Regular cardiac myocyte (primary cell): ENCODE results near the gene POP5. TPM values are rescaled to one million over a fixed set of nuclear protein-coding genes. Genes with fewer than 3 reads are reported as not detected.

Experiments used
- total RNA-seq: library from RNA; depleted of rRNA; stranded (reverse); fragments of >200 nt; gene quantifications from 2 replicates; pipeline ENCODE4 v1.2.3, GENCODE V29; 2014

Gene POP5
- total RNA-seq, result 32.1 and 99.1 TPM in 2 replicates

DNA sequence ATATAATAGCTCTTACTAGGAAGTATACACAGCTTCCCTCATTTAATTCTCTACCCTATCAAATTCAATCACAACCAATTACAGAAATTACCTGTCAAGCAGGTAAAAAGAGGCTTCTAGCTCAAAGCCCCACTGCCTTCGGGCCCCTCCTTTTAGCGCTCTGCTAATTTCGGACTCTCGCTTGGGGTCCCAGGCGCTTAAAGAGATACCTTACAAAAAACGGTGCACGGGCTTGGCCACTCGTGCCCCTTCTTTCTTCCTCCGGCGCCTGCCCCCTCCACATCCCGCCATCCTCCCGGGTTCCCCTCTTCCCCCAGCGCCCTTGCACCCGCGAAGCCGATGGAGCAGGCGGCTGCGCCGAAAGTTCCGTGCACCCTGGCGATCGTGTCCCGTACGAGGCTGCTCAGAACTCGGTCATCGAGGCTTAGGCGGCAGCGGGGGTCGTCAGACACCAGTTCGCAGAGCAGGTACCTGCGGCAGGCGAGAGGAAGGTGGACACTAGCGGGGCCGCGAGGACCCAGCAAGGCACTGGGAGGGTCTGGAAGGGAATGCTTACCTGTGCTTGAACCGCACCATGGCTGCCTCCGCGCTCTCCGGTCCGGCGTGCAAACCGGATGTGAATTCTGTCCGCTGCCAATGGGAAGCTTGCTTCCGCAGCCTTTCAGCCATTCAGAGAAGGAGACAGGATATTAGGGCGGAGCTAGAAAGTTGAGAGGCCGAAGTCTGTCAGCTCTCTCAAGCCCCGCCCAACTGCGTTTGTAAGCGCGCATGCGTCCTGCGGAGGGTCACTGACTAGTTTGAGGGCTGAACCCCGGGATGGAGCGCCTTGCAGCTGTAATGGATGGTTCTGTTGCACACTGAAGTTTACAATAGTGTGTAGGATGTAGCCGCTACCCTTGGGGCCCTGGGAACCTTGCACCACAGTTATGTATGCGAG is at the start of gene POP5:
TSS of gene POP5 (minus strand) at position 616 of the 937 bp plus-strand sequence. CDS start at position 576, 40 bp downstream.

DNA sequence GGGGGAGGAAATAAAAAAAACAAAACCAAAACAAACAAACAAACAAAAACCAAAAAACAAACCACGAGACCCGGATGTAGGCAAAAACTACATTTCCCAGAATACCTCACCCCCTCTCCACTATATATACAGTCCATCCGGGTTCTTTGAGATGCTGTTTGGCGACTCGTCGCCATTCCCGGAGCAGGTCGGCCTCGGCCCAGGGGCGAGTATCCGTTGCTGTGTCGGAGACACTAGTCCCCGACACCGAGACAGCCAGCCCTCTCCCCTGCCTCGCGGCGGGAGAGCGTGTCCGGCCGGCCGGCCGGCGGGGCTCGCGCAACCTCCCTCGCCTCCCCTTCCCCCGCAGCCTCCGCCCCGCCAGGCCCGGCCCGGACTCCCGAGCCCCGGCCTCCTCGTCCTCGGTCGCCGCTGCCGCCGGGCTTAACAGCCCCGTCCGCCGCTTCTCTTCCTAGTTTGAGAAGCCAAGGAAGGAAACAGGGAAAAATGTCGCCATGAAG is 46.9 kb downstream of the POP5 start, which contains the start of gene RNF10:
TSS of gene RNF10 (plus strand) at position 154 of the 500 bp plus-strand sequence. CDS start 456 bp downstream, outside the sequence.

GRCh38 chr12:120528861-120529525 is 52.2 kb downstream of the POP5 start, which contains the start of gene COQ5:
Gene COQ5, minus strand, starts transcription at chr12:120529158. Its CDS starts 17 bp downstream, at chr12:120529141.

Other genes with a start within 250 kb of the POP5 start
- gene MSI1, start 212.2 kb downstream of the POP5 start, total RNA-seq, result not detected in 2 replicates
- 729 and 777 TPM in 2 replicates for gene COX6A1, start 143.3 kb downstream of the POP5 start, total RNA-seq
- gene TRIAP1, start 135.0 kb downstream of the POP5 start, total RNA-seq, result 17.5 and 47.0 TPM in 2 replicates
- 18.4 and 24.0 TPM in 2 replicates for gene GATC, start 135.0 kb downstream of the POP5 start, total RNA-seq
- 167 and 251 TPM in 2 replicates for gene SRSF9, start 111.7 kb downstream of the POP5 start, total RNA-seq
- 169 and 450 TPM in 2 replicates for gene DYNLL1, start 85.3 kb downstream of the POP5 start, total RNA-seq
- gene COQ5, start 52.2 kb downstream of the POP5 start, total RNA-seq, result 30.9 and 36.4 TPM in 2 replicates
- gene RNF10, start 47.0 kb downstream of the POP5 start, total RNA-seq, result 95.3 and 136 TPM in 2 replicates
- gene CABP1, start 59.2 kb upstream of the POP5 start, total RNA-seq, result 10.7 and 16.1 TPM in 2 replicates
- 165 and 193 TPM in 2 replicates for gene MLEC, start 105.7 kb upstream of the POP5 start, total RNA-seq
- gene UNC119B, start 129.1 kb upstream of the POP5 start, total RNA-seq, result 22.8 and 27.0 TPM in 2 replicates
- gene ACADS, start 144.4 kb upstream of the POP5 start, total RNA-seq, result 5.2 and 7.6 TPM in 2 replicates